Non-pigmented ciliary epithelial cell (primary cell): Measurements from ENCODE around the gene POFUT2.

Experiments
- DNase-seq: peaks from one replicate; pipeline ENCODE4 v3.0.0-alpha.2; 2010; ENCODE audit warnings: low read depth

POFUT2 gene

GRCh38 chr21:45297329-45297728 lies 9.6 kb upstream of the POFUT2 start:
- no peak for DNase-seq

GRCh38 chr21:45296638-45297037 lies 8.9 kb upstream of the POFUT2 start:
- DNase-seq = no peak

GRCh38 chr21:45295576-45296365 lies 8.1 kb upstream of the POFUT2 start:
- no peak for DNase-seq

- peak; percentile 99 for DNase-seq
Observed at GRCh38 chr21:45294509-45295291, 7.0 kb upstream of the POFUT2 start.

- DNase-seq = no peak
Observed at GRCh38 chr21:45293726-45294401, 6.2 kb upstream of the POFUT2 start.

- DNase-seq = no peak
Observed at GRCh38 chr21:45293220-45293725, 5.6 kb upstream of the POFUT2 start.

GRCh38 chr21:45292399-45293219 lies 4.9 kb upstream of the POFUT2 start:
- no peak for DNase-seq

GRCh38 chr21:45291613-45292398 lies 4.1 kb upstream of the POFUT2 start:
- no peak for DNase-seq

GRCh38 chr21:45290948-45291612 lies 3.4 kb upstream of the POFUT2 start:
- DNase-seq = no peak

GRCh38 chr21:45289655-45290515 lies 2.2 kb upstream of the POFUT2 start:
- no peak for DNase-seq

GRCh38 chr21:45289134-45289533 lies 1.4 kb upstream of the POFUT2 start:
- no peak for DNase-seq

- DNase-seq = no peak
Observed at GRCh38 chr21:45288441-45288841, 746 bp upstream of the POFUT2 start.

GRCh38 chr21:45286671-45287437 lies 841 bp downstream of the POFUT2 start:
- DNase-seq = no peak

- no peak for DNase-seq
Observed at GRCh38 chr21:45285266-45285931, 2.3 kb downstream of the POFUT2 start.

- no peak for DNase-seq
Observed at GRCh38 chr21:45284456-45284741, 3.3 kb downstream of the POFUT2 start.

GRCh38 chr21:45283611-45284455 lies 3.9 kb downstream of the POFUT2 start:
- DNase-seq = no peak

GRCh38 chr21:45283035-45283610 lies 4.6 kb downstream of the POFUT2 start:
- no peak for DNase-seq
